Measurements from ENCODE around the gene ABR. TPM values are rescaled to one million over a fixed set of nuclear protein-coding genes. Genes with fewer than 3 reads are reported as not detected.

ABR gene
- total RNA-seq, 4 donors from 2014 or later, result 35.4 to 192 (median 138) TPM

DNA sequence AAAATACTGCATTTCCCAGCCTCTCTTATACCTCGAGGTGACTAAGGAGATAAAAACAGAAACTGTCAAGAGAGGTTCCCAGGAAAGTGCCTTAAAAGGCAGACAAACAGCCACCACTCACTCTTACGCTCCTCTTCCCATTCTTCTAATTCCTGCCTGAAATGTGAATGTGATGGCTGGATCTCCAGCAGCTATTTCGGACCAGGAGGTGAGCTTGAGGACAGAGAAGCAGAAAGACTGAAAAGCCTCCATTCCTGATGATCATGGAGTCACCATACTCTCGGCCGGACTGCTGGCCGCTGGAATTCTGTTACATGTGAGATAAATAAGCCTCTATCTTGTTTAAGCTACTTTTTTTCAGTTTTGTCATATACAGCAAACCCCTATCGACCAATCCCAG, 41.4 kb upstream of the ABR start:
- TF ChIP-seq, protein P1, sequence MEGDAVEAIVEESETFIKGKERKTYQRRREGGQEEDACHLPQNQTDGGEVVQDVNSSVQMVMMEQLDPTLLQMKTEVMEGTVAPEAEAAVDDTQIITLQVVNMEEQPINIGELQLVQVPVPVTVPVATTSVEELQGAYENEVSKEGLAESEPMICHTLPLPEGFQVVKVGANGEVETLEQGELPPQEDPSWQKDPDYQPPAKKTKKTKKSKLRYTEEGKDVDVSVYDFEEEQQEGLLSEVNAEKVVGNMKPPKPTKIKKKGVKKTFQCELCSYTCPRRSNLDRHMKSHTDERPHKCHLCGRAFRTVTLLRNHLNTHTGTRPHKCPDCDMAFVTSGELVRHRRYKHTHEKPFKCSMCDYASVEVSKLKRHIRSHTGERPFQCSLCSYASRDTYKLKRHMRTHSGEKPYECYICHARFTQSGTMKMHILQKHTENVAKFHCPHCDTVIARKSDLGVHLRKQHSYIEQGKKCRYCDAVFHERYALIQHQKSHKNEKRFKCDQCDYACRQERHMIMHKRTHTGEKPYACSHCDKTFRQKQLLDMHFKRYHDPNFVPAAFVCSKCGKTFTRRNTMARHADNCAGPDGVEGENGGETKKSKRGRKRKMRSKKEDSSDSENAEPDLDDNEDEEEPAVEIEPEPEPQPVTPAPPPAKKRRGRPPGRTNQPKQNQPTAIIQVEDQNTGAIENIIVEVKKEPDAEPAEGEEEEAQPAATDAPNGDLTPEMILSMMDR (IDR thresholded peaks at IDR 0.05), result no peak
- no peak for TF ChIP-seq POLR2A (IDR thresholded peaks at IDR 0.05)
- Histone ChIP-seq H3K36me3 (no peaks in the 10 kb centered on the region), H3K9me3 (no peaks in the 10 kb centered on the region), H3K4me3 (no peak overlapping the region), H3K27ac (no peak overlapping the region), H3K4me1 (no peaks in the 10 kb centered on the region), H3K27me3 (no peaks in the 10 kb centered on the region)
- intact Hi-C loops (cut with DNase I; ENCODE audit: low total_unique reads), result no loop called here
- no peak for DNase-seq

DNA sequence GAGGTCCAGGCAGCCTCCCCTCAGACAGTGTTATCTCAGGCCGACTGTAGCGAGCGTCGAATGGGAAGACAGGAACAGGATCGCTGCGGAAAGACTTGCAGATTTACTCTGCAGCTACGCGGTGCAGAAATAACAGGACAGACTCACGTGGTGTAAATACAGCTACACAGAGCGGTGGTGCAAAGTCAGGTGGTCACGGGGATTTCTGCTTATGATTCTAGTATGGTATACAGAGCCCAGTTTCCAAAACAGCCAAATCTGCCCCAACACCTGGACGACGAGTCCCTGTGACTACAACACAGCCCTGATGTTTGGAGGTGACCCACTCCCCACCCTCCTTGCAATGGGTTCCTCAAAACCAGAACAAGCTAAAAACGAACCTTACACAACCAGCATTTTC, 40.6 kb upstream of the ABR start:
- intact Hi-C loops (cut with DNase I; ENCODE audit: low total_unique reads), result no loop called here
- DNase-seq, result no peak
- TF ChIP-seq POLR2A (IDR thresholded peaks at IDR 0.05), result no peak
- TF ChIP-seq, protein P1 (IDR thresholded peaks at IDR 0.05), result no peak

DNA sequence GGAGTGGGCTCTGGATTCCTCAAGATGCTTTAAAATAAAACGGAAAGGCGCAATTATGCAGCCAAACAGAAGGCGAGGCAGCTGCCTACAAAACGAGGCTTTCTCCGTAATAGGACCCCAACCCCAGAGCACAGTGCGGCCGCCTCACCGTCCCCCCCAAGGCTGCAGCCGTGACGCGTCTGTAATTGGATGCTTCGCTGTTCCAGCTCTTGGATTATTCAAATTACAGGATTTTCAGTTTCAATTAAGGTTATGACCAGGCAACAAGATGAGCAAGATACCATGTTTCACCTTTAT, 37.3 kb upstream of the ABR start:
- TF ChIP-seq, protein P1 (IDR thresholded peaks at IDR 0.05), result no peak
- no peak for TF ChIP-seq POLR2A (IDR thresholded peaks at IDR 0.05)
- H3K36me3 ChIP-seq, result no peaks in the 10 kb centered on the region
- H3K4me3 ChIP-seq, result no peak overlapping the region
- H3K9me3 ChIP-seq, result no peaks in the 10 kb centered on the region
- no peak overlapping the region for H3K27ac ChIP-seq
- no peaks in the 10 kb centered on the region for H3K27me3 ChIP-seq
- intact Hi-C loops (cut with DNase I; ENCODE audit: low total_unique reads), result no loop called here
- no peak for DNase-seq
- no peaks in the 10 kb centered on the region for H3K4me1 ChIP-seq

More for the DNA sequence above, 40.6 kb upstream of the ABR start:
- Histone ChIP-seq H3K4me3 (no peak overlapping the region), H3K27me3 (no peaks in the 10 kb centered on the region), H3K27ac (no peak overlapping the region), H3K9me3 (no peaks in the 10 kb centered on the region), H3K36me3 (no peaks in the 10 kb centered on the region), H3K4me1 (no peaks in the 10 kb centered on the region)

DNA sequence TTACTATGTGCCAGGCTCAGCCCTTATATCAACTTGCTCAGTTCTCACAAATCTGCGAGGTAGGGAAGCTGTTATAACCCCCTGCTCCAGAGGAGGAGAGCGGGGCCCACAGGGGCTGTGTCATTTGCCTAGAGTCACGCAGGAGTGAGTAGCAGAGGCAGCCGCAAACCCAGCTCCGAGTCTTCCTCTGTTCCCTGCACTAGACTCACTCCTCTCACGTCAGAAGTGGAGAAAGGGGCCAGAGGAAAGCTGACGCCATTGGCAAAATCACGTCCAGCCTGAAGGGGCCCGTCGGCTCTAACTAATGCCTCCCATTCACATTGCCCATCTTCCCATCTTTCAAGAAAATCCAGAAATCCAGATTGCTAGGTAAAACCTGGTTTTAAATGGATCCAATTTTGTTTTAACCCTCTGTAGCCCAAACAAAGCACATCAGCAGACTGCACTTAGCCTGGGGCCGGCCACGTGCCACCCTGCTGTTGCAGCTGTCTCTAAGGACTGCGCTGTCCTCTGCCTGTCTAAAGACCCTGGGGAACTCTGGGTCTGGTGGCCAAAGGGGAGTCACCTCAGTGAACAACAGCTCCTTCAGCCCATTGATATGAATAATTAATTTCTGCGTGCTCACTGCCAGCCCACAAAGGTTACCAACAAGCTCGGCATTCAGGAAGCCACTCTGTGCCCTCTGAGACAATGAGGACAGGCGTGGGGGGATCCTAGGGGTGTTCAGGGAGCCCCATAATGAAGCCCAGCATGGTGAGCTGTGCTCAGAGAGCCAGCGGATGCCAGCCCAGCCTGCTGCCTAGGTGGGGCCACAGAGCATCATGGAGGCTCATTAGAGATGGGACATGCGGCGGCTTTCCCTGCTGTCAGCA, 36.7 kb upstream of the ABR start:
- H3K27ac ChIP-seq, result no peak overlapping the region
- no peak overlapping the region for H3K4me3 ChIP-seq
- no peaks in the 10 kb centered on the region for H3K4me1 ChIP-seq
- no peak for TF ChIP-seq POLR2A (IDR thresholded peaks at IDR 0.05)
- TF ChIP-seq, protein P1 (IDR thresholded peaks at IDR 0.05), result no peak
- H3K27me3 ChIP-seq, result no peaks in the 10 kb centered on the region
- H3K36me3 ChIP-seq, result no peaks in the 10 kb centered on the region
- no peak for DNase-seq
- H3K9me3 ChIP-seq, result no peaks in the 10 kb centered on the region
- intact Hi-C loops (cut with DNase I; ENCODE audit: low total_unique reads), result no loop called here

DNA sequence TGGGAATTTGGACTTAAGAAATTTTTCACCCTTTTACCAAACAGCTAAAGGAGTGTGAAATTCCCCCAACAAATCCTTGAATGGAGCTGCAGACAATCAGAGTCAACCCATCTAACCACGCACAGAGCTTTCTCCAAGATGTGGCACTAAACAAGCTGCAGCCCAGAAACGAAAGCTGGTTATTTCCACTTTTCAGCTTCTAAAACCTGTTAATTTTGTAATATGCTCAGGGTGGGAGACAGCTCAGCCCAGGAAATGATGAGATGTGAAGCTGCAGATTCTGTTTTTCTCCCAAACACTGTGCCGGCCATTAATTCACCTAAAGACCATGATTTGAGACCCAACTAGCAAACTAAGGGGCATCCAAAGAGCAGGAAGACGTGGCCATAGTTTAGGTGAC, 33.2 kb upstream of the ABR start:
- Histone ChIP-seq H3K36me3 (no peaks in the 10 kb centered on the region), H3K9me3 (no peaks in the 10 kb centered on the region), H3K4me3 (no peak overlapping the region), H3K4me1 (no peaks in the 10 kb centered on the region), H3K27ac (no peak overlapping the region), H3K27me3 (no peaks in the 10 kb centered on the region)
- DNase-seq, result no peak
- no peak for TF ChIP-seq POLR2A (IDR thresholded peaks at IDR 0.05)
- TF ChIP-seq, protein P1 (IDR thresholded peaks at IDR 0.05), result no peak
- intact Hi-C loops (cut with DNase I; ENCODE audit: low total_unique reads), result no loop called here
